GM21526 (cell line): ENCODE data around the gene PRXL2B.

Experiments
- ATAC-seq: cut with Tn5 transposase; IDR thresholded peaks from one replicate; pipeline ENCODE4 v1.9.1; 2021; ENCODE audit warnings: moderate library complexity; ENCODE audit not compliant: unreplicated experiment, low FRiP score

PRXL2B gene

DNA sequence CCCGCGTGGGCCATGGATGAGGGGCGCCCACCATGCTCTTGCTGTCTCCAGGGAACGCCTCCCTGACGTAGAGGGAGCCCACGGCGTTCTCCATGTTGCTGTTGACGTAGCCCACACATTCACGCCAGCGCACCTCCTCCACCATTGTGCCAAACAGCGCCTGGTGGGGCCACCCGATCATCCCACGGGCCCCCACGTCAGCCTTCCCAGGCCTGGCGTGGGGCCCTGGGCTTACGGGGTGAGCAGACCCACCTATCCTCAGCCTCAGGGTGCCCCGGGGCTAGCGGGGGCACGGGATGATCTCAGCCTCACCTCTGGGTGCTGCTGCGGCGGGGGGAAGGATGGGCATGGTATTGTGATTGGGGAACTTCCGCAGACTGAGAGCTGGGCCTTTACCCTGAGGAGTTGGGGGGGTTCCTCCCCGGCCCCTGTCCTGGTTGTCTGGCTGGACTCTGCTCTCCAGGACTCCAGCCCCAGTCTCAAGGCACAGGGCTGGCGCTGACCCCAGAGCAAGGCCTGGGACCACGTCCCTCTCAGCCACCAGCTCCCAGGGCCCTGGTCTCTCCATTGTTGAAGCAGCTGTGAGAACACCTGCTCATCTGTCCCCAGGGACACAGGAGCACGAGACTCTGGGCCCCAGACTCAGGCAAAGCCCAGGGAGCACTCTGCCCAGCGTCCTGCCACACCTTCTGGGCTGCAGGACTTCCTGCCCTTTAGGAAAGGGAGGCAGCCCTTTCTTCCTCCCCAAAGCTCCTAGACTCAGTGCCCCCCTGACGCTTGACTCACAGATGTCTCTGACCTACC, 10.2 kb downstream of the PRXL2B start:
- ATAC-seq: no peak

DNA sequence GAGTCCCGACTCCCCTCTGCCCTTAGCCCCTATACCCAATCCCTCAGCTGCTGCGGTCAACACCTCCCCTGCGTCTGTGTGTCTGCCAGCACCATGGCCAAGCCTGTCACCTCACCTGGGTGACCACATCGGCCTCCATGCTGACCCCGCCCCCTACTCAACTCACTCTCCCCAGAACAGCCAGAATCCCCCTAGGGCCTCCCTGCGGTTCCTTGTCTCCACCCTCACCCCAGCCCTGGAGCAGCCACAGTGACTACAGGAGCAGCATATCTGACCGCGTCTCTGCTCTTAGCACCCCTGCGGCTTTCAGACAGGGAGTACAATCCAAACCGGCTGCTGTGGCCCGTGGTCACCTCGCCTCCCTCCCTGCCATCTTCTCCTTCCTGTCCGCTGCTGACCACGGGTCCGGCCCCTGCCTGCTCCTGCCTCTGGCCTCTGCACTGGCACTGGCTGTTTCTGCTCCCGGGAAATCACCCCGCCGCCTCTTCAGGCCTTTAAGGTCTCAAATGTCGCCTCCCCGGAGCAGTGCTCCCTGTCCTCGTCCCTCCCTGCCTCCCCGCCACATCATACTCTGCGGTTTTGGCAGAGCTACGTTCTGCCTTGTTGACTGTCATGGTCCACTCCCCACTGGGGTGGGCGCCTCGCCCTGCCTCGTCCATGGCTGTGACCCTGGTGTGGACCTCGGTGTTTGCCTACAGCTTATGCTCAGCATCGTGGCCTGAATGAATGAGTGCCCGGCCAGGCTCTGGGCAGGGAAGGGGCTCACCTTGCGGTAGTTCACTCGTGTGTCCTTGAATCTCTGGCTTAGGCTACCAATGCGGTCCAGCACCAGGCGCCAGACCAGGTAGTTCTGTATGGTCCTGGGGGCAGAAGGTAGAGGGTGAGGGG, 11.1 kb downstream of the PRXL2B start:
- ATAC-seq: no peak

DNA sequence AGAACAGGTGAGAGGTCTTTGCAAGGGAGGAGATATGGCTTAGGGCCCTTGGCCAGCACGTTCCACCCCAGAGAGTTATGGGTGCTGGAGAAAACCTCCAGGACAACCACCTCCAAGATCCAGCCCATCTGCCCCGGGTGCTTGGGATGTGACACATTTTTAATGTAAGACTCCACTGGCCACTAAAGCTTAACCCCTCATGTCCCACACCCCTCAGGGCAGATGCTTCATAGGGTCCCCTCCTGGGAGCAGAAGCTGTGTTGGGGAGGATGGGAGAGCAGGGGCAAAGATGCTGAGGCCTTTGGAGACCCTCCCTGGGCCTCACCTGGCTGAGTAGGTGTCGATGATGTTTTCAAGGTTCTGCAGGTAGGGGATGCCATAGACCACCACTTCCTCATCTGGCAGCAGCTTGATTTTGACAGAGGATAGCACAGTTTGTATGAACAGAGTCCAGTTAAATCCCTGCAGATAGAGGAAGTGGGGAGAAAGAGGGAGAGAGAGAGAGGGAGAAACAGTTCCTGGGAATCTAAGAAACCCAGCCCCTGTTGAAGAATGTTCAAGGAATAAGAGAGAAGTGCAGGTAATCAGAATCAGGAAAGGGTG, 11.9 kb downstream of the PRXL2B start:
- ATAC-seq: no peak

DNA sequence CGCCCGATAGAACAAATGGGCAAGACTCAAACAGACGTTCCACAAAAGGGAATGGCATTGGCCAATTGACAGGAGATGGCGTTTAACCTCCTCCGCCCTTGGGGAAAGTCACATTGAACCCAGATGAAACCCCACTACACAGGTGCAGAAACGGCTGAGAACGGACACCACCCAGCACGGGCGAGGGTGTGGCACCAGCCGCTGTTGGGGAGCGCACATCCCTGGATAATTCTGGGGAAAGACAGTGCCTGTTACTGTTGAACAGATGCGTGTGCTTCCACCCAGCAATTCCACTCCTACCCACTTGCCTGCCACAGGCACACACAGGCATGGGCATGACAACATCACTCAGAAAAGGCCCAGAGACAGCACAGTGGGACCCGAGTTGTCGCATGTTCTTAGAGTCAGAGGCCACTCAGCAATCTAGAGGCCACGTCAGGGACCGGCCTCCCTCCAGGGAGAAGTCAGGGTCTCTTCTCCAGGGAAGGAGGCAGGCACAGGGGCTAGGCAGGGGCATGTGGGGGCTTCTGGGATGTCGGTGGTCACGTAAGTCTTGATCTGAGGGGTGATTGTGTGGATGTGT, 15.2 kb downstream of the PRXL2B start:
- no peak for ATAC-seq

DNA sequence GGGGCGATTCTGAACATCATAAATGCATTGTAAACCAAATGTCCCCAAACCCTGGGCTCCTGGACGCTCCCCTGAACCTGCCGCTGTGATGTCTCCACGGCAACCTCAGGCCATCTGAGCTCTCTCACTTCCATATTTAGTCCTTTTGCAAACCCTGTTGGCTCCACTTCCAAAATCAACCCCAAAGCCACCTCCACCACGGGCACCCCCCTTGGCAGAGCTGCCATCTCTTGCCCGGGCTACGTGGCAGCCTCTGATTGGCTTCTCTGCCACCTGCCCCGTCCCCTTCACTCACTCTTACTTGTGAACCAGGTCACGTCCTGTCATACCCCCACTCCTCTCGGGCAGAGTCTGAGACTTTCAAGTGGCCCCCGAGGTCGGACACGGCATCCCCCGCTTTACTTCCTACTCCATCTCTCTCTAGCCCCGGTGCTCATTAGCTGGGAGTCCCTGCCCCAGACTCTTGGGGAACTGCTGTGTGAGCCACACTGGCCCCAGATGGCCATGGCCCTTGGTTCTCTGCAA, 15.8 kb downstream of the PRXL2B start:
- ATAC-seq: no peak

DNA sequence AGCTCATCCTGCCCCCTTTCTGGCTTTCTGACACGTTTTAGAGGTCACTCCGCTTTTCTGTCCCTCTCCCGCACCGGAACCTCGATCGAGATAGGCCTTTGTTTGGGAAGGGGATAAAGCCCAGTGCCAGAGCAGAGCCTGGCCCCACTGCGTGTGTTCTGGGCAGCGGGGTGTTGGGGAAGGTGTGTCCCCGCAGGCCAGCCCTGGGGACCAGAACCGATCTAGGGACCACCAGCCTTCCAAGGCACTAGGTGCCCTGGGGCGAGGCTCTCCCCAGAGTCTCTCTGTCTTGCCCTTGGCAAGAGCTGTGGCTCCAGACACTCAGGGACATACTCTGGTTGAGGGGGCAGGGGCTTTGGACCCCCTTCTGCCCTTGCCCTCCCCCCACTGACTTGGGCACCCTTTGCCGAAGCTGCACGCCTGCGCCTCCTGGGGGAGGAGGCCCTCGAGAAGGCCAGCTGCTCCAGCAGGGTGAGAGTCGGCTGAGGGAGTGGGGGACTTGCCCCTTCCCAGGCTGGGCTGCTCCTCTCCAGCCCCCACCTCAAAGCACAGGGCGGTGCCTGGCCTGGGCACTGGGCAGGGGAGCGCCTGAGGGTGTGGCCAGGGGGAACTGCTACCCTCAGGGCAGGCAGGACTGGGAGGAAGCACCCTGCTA, 16.4 kb downstream of the PRXL2B start:
- no peak for ATAC-seq

DNA sequence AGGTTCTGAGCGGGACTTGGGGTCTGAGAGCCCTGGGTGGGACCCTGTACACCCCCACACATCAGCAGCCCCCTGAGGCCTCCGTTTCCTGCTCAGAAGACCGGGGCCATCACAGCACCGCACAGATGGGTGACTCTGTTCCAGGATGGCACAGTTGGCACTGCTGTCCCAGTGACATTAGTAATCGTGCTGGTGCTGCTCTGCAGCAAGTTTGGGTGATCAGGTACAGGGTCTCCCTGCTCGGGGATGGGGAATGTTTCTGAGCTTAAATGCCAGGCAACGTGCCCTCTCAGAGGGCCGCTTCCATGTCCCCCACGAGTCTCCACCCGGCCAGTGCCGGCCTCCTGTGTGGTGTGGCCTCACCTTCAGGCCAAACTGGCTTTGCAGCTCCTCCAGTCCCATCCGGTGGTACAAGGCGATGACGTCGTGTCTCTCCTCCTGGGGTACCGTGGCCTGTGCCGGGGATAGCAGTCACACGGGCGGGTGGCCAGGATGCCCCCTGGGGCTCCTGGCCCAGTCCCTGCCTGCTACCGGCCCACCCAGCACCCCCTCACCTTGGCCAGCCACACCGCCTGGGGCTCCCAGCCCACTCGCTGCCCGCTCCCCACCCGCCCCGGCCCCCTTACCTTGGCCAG, 17.1 kb downstream of the PRXL2B start:
- ATAC-seq: no peak

DNA sequence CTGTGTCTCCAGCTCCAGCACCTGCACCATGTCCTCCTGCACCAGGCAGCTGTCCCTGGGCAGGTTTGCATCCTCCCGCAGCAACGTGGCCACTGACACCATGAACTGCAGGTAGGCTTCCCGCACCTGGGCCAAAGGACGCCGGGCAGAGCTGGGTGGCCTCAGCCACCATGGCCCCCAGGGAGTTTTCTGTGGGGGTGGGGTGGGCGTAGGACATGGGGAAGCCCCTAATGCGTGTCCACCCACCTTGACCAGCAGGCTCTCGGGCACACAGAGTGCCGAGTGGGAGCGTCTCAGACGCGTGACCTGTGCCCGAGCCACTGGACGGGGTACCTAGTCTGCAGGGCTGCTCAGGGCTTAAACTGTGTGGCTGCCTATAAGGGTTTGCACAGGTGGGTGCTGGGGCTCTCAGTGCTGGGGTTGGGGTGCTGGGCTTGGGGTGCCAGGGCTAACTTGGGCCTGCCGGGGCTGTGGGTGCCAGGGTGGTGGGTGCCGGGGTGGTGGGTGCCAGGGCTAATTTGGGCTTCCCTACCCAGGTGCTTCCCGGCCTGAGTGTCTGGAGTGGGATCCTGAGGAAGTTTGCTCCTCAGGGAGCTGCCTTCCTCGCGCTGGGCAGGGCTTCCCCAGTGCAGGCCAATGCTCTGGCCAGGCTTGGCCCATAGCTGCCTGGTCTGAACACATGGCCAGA, 17.7 kb downstream of the PRXL2B start:
- ATAC-seq: no peak

DNA sequence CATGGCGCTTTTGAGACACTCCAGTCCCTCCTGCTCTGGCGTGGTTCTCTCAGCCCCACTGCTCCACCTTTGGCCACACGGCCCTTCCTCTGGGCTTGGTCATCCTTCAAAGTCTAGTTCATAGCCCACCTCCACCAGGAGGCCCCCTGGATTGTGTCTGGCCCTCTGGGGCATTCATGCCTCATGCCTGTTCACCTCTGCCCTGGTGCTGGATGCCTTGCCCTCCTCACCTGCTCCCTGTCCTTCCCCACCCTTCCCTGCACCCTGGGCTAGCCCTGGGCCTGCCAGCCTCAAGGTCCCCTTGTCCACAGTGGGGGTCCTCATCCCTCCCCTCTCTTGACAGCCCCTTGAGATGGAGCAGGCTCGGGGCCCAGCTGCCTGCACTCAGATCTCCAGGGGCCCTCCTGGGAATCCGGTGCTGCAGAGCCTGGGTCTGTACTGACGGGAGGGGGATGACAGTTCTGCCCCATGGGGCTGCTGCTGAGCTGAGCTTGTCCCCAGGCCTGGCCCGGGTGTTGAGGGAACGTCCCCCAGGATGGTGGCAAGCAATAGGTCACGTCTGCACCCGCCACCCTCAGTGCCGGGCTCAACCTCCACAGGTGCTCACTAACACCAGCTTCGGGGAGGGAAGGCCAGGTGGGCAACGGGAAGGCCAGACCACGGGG, 18.4 kb downstream of the PRXL2B start:
- ATAC-seq: no peak

DNA sequence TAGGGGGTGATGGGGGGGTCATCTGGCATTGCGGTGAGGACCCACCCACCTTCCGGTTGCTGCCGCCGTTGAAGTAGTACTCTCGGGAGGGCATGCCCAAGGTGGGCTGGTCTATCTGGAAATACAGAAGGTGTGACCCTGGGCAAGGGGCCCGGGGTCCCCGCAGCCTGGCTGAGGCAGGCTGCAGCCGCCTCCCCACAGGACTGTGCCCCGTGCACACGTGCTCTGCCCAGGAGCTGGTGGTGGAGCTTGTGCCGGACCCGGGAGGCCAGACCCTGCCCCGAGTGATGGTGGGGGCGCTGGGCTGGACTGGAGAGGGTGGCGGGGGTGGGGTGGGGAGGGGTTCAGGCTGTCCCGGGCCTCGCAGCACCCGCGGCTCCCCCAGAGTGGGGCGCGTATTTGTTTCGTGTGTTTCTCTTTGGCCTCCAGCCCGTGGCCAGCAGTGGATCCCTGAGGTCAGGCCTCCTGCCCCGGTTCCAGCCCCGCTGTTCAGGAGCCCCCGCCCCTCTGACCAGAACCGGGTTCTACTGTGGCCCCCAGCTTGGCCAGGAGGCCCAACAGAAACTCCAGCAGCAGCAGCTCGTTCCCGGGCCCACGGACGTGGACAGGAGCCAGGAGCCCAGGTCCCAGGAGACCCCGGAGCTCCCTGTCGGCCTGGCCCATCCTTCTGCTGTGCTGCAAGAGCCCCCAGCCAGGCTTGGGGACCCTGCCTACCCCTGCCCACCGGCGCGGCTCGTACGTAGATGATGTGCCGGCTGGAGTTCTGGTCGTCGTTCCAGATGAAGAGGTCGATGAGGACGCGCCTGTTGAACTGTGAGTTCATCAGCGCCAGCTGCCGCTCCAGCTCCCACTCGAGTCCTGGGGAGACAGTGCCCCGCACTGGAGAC, 19.2 kb downstream of the PRXL2B start:
- no peak for ATAC-seq

DNA sequence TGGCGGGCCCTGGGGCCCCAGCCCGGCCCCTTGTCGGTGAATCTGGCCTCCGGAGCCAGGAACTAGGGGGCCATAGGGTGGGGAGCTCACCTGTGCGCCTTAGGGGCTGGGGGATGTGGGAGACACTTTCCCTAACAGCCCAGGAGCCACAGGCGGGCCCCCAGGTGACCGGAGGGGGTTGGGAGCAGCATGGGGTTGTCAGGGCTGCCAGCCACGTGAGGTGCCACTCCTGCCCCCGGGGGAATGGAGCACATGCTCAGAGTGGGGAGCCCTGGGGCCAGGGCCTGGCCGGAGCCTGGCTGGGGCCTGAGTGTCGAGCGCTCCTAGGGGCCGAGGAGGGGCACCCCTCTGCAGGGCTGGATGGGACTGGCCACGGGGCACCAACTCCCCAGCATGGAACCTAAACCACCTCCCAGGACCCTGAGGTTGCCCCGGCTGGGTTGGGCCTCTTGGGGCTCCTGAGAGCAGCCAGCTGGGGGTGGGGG, 19.9 kb downstream of the PRXL2B start:
- ATAC-seq: no peak

DNA sequence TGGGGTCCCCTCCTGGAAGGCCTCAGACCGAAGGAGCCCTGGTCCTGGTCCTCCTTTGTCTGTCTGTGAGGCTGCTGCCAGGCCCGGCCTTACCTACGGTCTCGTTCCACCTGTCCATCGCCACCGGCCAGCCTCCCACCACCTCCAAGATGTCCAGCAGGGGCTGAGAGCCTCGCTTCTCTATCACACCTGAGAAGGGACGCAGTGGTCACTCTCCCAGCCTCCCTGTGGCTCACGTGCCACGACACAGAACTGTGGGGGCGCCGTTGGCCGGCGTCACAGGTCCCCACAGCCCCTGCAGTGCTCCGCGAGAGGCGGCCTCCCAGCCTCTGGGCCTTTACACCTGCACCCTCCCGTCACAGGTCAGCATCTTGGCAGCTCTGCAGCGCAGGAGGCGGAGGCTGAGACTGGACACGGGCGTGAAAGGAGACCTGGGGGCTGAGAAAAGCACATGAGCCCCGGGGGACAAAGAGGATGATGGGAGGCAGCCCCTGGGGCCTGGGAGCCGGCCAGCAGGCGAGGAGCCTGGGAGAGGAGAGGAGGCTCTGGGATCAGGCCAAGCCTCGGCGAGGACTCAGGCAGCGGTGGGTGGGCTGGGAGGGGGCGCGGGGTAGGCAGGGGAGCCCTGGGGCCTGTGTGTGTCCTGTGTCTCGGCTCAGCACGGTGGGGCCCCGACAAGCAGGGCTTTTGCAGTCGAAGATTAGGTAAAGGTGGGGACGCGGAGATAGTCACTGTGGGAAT, 20.5 kb downstream of the PRXL2B start:
- ATAC-seq: no peak

DNA sequence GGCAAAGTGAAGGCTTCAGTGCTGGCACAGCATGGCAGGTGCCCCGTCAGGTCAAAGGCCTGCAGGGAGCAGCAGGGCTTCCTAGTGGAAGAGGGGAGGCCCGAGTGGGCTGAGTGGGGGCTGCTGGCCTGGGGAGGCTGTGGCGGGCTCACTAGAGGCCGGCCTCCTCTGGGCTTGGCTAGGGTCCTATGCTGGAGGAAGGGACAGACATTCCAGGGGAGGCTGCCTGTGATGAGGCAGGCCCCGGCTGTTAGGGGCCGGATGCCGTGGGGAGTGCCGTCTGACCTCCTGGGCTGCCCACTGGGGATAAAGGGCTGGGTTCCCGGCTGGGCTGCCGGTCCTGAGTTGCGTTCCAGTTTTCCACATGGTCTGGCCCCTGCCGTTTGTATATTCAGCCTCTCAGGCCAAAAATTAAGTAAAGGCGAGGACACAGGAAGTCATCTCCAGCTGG, 21.1 kb downstream of the PRXL2B start:
- no peak for ATAC-seq

DNA sequence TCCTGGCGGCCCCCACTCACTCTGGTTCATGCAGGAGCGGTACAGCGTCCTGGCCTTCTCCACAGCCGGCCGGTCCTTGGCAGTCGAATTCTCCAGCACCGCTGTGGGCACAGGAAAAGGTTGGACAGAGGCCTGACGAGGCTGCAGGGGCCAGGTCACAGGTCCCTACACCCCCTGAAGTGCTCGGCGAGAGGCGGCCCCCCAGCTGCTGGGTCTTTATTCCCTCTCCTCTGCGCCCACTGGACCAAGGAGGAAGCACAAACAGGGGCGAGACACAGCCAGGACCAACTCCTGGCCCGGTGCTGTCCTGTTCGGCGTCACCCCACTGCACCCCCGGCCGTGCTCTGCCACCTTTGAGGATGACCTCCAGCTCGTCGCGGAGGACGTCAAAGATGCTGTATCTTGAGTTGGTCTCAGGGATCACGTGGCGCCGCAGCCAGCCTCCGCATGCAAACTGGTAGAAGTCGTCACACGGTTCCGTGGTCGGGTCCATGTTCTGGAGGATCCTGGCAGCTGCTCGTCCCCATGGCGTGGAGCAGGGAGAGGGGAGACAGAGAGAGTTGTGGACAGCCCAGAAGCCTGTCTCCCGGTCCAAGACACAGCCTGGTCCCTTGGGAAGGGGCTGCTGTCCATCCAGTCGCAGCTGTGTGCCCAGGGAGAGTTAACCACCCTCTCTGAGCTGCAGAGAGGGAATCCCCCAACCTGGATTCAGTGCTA, 22.9 kb downstream of the PRXL2B start:
- no peak for ATAC-seq

DNA sequence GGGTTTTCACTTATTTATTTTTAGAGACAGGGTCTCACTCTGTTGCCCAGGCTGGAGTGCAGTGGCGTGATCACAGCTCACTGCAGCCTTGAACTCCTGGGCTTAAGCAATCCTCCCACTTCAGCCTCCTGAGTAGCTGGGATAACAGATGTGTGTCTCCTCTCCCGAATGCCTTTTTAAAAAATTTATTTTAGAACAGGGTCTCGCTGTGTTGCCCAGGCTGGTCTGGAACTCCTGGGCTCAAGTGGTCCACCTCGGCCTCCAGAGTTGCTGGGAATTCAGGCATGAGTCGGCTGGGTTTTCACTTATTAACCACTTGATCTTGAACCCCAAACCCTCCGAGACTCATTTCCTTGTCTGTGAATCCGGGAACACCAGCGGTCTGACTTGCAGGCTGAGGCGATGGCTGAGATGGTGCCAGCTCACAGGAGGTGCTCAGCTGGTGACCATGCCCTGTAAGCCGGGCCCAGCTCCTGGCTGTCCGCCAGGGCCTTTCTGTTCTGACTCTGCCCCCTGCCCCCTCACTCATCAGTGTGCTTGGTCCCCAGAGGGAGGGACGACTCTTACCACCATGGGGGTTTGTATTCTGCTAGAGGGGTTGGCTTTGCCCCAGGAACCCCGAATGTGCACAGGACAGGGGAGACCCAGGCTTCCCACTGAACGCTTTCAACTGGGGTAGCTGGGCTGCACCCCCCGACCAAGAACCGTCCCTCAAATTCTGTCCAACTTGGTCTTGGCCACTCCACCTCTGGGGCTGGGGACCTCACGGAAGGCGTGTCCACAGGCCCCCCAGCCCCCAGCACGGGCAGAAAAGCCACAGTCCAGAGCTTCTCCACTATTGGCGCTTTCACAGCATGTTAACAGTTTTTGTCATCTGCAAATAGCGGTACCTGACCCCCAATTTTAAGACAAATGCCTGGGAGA, 23.7 kb downstream of the PRXL2B start:
- ATAC-seq: no peak
